Mesothelial cell of epicardium (in vitro differentiated cells): ENCODE data around the gene GJB4. TPM values are rescaled to one million over a fixed set of nuclear protein-coding genes. Genes with fewer than 3 reads are reported as not detected.
"Not testable (repeated sequence)": the region's sequence is repeated elsewhere in the genome, so short reads cannot be mapped to it uniquely, and the experiment has no call there.

Experiments used
- DNase-seq, 2 experiments: peaks; one replicate each; pipeline ENCODE4 v3.0.0; 2021; ENCODE audit warnings: low spot score in 2 of 2; ENCODE audit not compliant: unreplicated experiment in 2 of 2
- H3K27ac Mint-ChIP-seq: 2 replicates; pipeline ENCODE4 v1.8.0; 2021; ENCODE audit warnings: mixed read lengths
- H3K27me3 Mint-ChIP-seq: 2 replicates; pipeline ENCODE4 v1.8.0; 2021; ENCODE audit warnings: low read depth, mixed read lengths
- H3K36me3 Mint-ChIP-seq: 2 replicates; pipeline ENCODE4 v1.8.0; 2021; ENCODE audit warnings: mixed read lengths
- H3K4me1 Mint-ChIP-seq: 2 replicates; pipeline ENCODE4 v1.8.0; 2021; ENCODE audit warnings: mixed read lengths
- H3K4me3 Mint-ChIP-seq: 2 replicates; pipeline ENCODE4 v1.8.0; 2021; ENCODE audit warnings: mild to moderate bottlenecking, moderate library complexity, mixed read lengths
- H3K9me3 Mint-ChIP-seq: 2 replicates; pipeline ENCODE4 v1.8.0; 2021; ENCODE audit warnings: mixed read lengths
- total RNA-seq: library from RNA; stranded (reverse); gene quantifications from 3 replicates; pipeline ENCODE4 v1.2.1, GENCODE V29; 2021
- TF ChIP-seq, protein P1 (sequence below): fragments of 200-600 bp; sonication (generic); IDR thresholded peaks from one replicate; pipeline ENCODE4 v1.5.0; 2021; ENCODE audit warnings: antibody characterized with exemption; ENCODE audit not compliant: unreplicated experiment

The GJB4 gene
- total RNA-seq, 1 donor from 2014 or later = not detected

DNA sequence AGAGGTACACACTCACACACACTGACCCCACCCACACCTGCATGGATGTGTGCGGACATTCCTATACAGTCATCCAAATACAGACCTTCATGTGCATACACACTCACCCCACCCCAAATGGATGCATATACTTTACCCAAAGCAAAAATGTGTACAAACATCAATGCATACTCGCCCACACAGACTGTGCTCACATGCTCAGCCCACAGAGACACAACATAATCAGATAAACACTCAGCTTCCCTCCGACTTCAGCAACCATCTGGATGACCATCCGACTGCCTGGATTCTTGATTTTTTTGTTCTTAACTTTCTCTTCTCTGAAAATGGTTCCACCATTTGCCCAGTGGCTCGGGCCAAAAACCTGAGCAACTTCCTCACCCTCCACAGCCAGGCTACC lies 29.1 kb upstream of the GJB4 start:
- TF ChIP-seq, protein P1, sequence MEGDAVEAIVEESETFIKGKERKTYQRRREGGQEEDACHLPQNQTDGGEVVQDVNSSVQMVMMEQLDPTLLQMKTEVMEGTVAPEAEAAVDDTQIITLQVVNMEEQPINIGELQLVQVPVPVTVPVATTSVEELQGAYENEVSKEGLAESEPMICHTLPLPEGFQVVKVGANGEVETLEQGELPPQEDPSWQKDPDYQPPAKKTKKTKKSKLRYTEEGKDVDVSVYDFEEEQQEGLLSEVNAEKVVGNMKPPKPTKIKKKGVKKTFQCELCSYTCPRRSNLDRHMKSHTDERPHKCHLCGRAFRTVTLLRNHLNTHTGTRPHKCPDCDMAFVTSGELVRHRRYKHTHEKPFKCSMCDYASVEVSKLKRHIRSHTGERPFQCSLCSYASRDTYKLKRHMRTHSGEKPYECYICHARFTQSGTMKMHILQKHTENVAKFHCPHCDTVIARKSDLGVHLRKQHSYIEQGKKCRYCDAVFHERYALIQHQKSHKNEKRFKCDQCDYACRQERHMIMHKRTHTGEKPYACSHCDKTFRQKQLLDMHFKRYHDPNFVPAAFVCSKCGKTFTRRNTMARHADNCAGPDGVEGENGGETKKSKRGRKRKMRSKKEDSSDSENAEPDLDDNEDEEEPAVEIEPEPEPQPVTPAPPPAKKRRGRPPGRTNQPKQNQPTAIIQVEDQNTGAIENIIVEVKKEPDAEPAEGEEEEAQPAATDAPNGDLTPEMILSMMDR = no peak
- H3K4me1 Mint-ChIP-seq = no peaks in the 10 kb centered on the region
- H3K27ac Mint-ChIP-seq = no peak overlapping the region
- peaks cover 58% of the 10 kb centered on the region for H3K27me3 Mint-ChIP-seq
- no peak overlapping the region for H3K4me3 Mint-ChIP-seq
- no peaks in the 10 kb centered on the region for H3K9me3 Mint-ChIP-seq
- no peak for DNase-seq
- no peaks in the 10 kb centered on the region for H3K36me3 Mint-ChIP-seq

DNA sequence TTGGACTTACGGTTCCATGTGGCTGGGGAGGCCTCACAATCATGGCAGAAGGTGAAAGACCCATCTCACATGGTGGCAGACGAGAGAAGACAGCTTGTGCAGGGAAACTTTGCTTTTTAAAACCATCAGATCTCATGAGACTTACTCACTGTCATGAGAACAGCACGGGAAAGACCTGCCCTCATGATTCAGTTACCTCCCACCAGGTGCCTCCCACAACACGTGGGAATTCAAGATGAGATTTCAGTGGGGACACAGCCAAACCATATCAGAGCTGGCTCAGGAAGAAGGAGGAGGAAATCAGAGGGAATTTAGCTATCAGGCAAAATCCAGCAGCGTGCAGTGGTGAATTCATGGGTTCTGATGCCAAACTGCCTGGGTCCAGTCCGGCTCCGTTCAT lies 26.7 kb upstream of the GJB4 start:
- H3K4me3 Mint-ChIP-seq, H3K27ac Mint-ChIP-seq, DNase-seq, H3K36me3 Mint-ChIP-seq, H3K4me1 Mint-ChIP-seq, H3K9me3 Mint-ChIP-seq: not testable (repeated sequence)
- H3K27me3 Mint-ChIP-seq = peaks cover 47% of the 10 kb centered on the region

GRCh38 chr1:34736692-34737091 lies 22.8 kb upstream of the GJB4 start:
- Mint-ChIP-seq H3K27me3 (peaks cover 22% of the 10 kb centered on the region), H3K27ac (no peak overlapping the region), H3K4me3 (no peak overlapping the region), H3K9me3 (no peaks in the 10 kb centered on the region), H3K4me1 (no peaks in the 10 kb centered on the region), H3K36me3 (no peaks in the 10 kb centered on the region)
- DNase-seq = no peak
- TF ChIP-seq, protein P1 = no peak

- H3K9me3 Mint-ChIP-seq, H3K4me1 Mint-ChIP-seq, H3K27ac Mint-ChIP-seq, H3K36me3 Mint-ChIP-seq, DNase-seq, H3K4me3 Mint-ChIP-seq: not testable (repeated sequence)
- peaks cover 22% of the 10 kb centered on the region for H3K27me3 Mint-ChIP-seq
Measured at GRCh38 chr1:34737236-34737635, 22.3 kb upstream of the GJB4 start.

GRCh38 chr1:34739613-34740012 lies 19.9 kb upstream of the GJB4 start:
- H3K4me3 Mint-ChIP-seq = no peak overlapping the region
- no peaks in the 10 kb centered on the region for H3K36me3 Mint-ChIP-seq
- H3K4me1 Mint-ChIP-seq = no peaks in the 10 kb centered on the region
- TF ChIP-seq, protein P1 = no peak
- DNase-seq = no peak
- H3K27me3 Mint-ChIP-seq = peaks cover 30% of the 10 kb centered on the region
- no peak overlapping the region for H3K27ac Mint-ChIP-seq
- no peaks in the 10 kb centered on the region for H3K9me3 Mint-ChIP-seq

GRCh38 chr1:34740161-34740868 lies 19.2 kb upstream of the GJB4 start:
- no peak overlapping the region for H3K4me3 Mint-ChIP-seq
- no peak overlapping the region for H3K27ac Mint-ChIP-seq
- H3K4me1 Mint-ChIP-seq = no peaks in the 10 kb centered on the region
- no peaks in the 10 kb centered on the region for H3K9me3 Mint-ChIP-seq
- no peak for DNase-seq
- TF ChIP-seq, protein P1 = no peak
- peaks cover 35% of the 10 kb centered on the region for H3K27me3 Mint-ChIP-seq
- no peaks in the 10 kb centered on the region for H3K36me3 Mint-ChIP-seq
